ENCODE measurements around the gene TTC9B. TPM values are rescaled to one million over a fixed set of nuclear protein-coding genes. Genes with fewer than 3 reads are reported as not detected.

The TTC9B gene
- total RNA-seq, 4 donors from 2014 or later, result not detected

DNA sequence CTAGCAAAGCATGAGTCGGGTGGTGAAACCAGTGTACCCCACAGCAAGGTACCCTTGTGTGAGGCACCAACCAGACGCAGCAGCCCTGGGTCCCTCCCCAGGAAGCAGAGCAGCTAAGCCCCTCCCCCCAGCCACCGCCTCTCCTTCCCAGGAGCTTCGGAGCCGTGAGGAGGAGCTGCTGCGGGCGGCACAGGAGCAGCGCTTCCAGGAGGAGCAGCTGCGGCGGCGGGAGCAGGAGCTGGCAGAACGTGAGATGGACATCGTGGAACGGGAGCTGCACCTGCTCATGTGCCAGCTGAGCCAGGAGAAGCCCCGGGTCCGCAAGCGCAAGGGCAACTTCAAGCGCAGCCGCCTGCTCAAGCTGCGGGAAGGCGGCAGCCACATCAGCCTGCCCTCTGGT is 12.4 kb downstream of the TTC9B start:
- Histone ChIP-seq H3K36me3 (peaks cover 55% of the 10 kb centered on the region), H3K4me1 (no peaks in the 10 kb centered on the region), H3K27ac (no peak overlapping the region), H3K4me3 (no peak overlapping the region), H3K27me3 (no peaks in the 10 kb centered on the region), H3K9me3 (no peaks in the 10 kb centered on the region)
- no peak for DNase-seq (ENCODE audit: low spot score in 2 of 2)
- TF ChIP-seq, protein P1, sequence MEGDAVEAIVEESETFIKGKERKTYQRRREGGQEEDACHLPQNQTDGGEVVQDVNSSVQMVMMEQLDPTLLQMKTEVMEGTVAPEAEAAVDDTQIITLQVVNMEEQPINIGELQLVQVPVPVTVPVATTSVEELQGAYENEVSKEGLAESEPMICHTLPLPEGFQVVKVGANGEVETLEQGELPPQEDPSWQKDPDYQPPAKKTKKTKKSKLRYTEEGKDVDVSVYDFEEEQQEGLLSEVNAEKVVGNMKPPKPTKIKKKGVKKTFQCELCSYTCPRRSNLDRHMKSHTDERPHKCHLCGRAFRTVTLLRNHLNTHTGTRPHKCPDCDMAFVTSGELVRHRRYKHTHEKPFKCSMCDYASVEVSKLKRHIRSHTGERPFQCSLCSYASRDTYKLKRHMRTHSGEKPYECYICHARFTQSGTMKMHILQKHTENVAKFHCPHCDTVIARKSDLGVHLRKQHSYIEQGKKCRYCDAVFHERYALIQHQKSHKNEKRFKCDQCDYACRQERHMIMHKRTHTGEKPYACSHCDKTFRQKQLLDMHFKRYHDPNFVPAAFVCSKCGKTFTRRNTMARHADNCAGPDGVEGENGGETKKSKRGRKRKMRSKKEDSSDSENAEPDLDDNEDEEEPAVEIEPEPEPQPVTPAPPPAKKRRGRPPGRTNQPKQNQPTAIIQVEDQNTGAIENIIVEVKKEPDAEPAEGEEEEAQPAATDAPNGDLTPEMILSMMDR (IDR thresholded peaks at IDR 0.05), result no peak
- TF ChIP-seq POLR2AphosphoS5 (IDR thresholded peaks at IDR 0.05) (no peak), POLR2A (IDR thresholded peaks at IDR 0.05) (no peak), EP300 (IDR thresholded peaks at IDR 0.05) (no peak)
- 94% methylated on average over 20 of the region's 21 CpGs for WGBS

DNA sequence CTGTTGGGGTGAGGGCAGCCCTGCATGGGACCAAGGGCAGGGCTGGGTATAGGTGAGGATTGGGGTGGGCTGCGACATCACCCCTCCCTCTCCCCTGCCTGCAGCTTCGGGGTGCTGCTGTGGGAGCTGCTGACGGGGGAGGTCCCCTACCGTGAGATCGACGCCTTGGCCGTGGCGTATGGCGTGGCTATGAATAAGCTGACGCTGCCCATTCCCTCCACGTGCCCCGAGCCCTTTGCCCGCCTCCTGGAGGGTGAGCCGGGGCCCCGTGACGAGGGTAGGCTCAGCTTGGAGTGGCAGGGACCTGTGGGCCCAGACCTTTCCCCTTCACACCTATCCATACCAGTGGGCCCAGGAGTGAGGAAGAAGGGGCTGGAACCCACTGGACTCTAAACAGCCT is 13.8 kb downstream of the TTC9B start:
- Histone ChIP-seq H3K36me3 (peaks cover 43% of the 10 kb centered on the region), H3K9me3 (no peaks in the 10 kb centered on the region), H3K27me3 (no peaks in the 10 kb centered on the region), H3K4me3 (no peak overlapping the region), H3K4me1 (no peaks in the 10 kb centered on the region), H3K27ac (no peak overlapping the region)
- TF ChIP-seq, protein P1 (IDR thresholded peaks at IDR 0.05), result no peak
- TF ChIP-seq EP300 (IDR thresholded peaks at IDR 0.05) (no peak), POLR2AphosphoS5 (IDR thresholded peaks at IDR 0.05) (no peak)
- DNase-seq (ENCODE audit: low spot score in 2 of 2), result no peak
- WGBS, result 98% methylated on average over 16 of the region's 16 CpGs

DNA sequence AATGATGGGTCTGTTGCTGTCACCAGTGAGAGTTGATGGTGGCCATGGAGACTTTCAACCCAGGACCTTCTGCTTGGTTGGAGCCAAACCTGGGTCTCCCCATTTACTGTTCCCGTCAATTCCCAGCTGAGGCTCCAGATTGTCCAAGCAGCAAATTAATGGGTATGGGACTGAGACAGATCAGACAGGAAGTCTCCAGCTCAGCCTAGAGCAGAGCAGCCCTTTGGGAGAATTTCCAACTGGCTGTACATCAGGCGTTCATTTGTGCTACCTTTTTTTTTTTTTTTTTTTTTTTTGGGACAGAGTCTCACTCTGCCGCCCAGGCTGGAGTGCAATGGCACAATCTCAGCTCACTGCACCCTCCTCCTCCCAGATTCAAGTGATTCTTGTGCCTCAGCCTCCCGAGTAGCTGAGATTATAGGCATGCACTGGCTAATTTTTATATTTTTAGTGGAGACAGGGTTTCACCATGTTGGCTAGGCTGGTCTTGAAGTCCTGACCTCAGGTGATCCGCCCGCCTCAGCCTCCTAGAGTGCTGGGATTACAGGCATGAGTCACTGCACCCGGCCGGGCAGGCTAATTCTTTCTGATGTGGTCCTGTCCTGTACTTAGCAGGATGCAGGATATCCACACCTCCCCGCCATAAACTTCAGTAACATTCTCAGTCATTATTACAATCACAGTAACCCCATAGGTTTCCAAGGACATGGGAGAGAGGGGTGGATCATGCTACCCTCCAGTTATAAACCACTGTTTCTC is 17.7 kb downstream of the TTC9B start:
- peaks cover 29% of the 10 kb centered on the region for H3K36me3 ChIP-seq

DNA sequence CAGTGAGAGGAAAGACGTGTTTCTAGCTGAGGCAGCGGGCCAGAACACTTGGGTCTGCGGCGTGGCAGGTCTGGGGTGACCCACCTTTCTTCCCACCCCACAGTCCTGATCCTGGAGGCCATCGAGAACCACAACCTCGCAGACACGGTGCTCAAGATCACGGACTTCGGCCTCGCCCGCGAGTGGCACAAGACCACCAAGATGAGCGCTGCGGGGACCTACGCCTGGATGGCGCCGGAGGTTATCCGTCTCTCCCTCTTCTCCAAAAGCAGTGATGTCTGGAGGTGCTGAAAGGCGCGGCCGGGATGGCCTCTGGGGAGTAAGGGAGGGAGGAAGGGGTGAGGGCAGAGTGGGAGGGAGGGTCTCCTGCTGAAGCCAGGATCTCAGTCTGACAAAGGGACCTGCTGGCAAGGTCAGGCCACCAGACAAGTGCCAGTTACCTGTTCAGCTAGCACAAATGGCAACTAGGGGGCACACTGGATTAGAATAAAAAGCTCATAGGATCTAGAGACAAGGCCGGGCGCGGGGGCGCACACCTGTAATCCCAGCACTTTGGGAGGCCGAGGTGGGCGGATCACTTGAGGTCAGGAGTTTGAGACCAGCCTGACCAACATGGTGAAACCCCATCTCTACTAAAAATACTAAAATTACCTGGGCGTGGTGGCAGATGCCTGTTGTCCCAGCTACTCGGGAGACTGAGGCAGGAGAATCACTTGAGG is 19.8 kb downstream of the TTC9B start:
- no peak for DNase-seq (ENCODE audit: low spot score in 2 of 2)
- 97% methylated on average over 24 of the region's 29 CpGs for WGBS

More for the DNA sequence above, 17.7 kb downstream of the TTC9B start:
- TF ChIP-seq POLR2AphosphoS5 (IDR thresholded peaks at IDR 0.05) (no peak), EP300 (IDR thresholded peaks at IDR 0.05) (no peak), POLR2A (IDR thresholded peaks at IDR 0.05) (no peak)
- TF ChIP-seq, protein P1 (IDR thresholded peaks at IDR 0.05), result no peak
- Histone ChIP-seq H3K4me3 (no peak overlapping the region), H3K4me1 (no peaks in the 10 kb centered on the region), H3K27ac (no peak overlapping the region), H3K27me3 (no peaks in the 10 kb centered on the region), H3K9me3 (no peaks in the 10 kb centered on the region)
- no peak for DNase-seq (ENCODE audit: low spot score in 2 of 2)
- 73% methylated on average over 9 of the region's 9 CpGs for WGBS

DNA sequence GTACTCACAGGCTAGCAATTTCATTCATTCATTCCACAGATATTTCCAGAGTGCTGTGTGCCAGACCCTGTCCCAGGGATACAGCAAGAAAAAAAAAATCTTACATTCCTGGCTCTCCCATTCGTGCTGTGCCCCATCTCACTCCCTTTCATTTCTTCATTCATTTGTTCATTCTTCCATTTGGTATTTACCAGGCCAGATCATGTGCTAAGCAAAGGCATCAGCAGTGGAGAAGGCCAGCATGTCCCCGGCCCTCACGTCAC is 24.7 kb downstream of the TTC9B start:
- no peak for DNase-seq (ENCODE audit: low spot score in 2 of 2)
- H3K36me3 ChIP-seq, result peaks cover 4% of the 10 kb centered on the region
- H3K27me3 ChIP-seq, result no peaks in the 10 kb centered on the region
- H3K9me3 ChIP-seq, result no peaks in the 10 kb centered on the region
- H3K27ac ChIP-seq, result no peak overlapping the region
- H3K4me3 ChIP-seq, result no peak overlapping the region
- no peak for TF ChIP-seq POLR2AphosphoS5 (IDR thresholded peaks at IDR 0.05)
- TF ChIP-seq EP300 (IDR thresholded peaks at IDR 0.05), result no peak
- TF ChIP-seq, protein P1 (IDR thresholded peaks at IDR 0.05), result no peak
- TF ChIP-seq POLR2A (IDR thresholded peaks at IDR 0.05), result no peak
- WGBS, result 86% methylated on average over 3 of the region's 3 CpGs
- peaks cover 25% of the 10 kb centered on the region for H3K4me1 ChIP-seq

More for the DNA sequence above, 19.8 kb downstream of the TTC9B start:
- peaks cover under 1% of the 10 kb centered on the region for H3K4me1 ChIP-seq
- H3K4me3 ChIP-seq, result no peak overlapping the region
- H3K27me3 ChIP-seq, result no peaks in the 10 kb centered on the region
- H3K27ac ChIP-seq, result no peak overlapping the region
- TF ChIP-seq EP300 (IDR thresholded peaks at IDR 0.05) (no peak), POLR2A (IDR thresholded peaks at IDR 0.05) (no peak), POLR2AphosphoS5 (IDR thresholded peaks at IDR 0.05) (no peak)
- TF ChIP-seq, protein P1 (IDR thresholded peaks at IDR 0.05), result no peak
- H3K9me3 ChIP-seq, result no peaks in the 10 kb centered on the region
- peaks cover 18% of the 10 kb centered on the region for H3K36me3 ChIP-seq
